Activated CD8-positive, alpha-beta memory T cell treated with anti-CD3 and anti-CD28 coated beads for 1 hour (primary cell): ENCODE data around the gene INPP4B.
"Not testable (repeated sequence)": the region's sequence is repeated elsewhere in the genome, so short reads cannot be mapped to it uniquely, and the experiment has no call there.

Source experiments
- DNase-seq, 2 donors: peaks; one replicate each; pipeline ENCODE4 v3.0.0-alpha.2; 2020; ENCODE audit warnings: low read depth in 1 of 2; ENCODE audit errors: extremely low read depth in 1 of 2

Gene INPP4B

DNA sequence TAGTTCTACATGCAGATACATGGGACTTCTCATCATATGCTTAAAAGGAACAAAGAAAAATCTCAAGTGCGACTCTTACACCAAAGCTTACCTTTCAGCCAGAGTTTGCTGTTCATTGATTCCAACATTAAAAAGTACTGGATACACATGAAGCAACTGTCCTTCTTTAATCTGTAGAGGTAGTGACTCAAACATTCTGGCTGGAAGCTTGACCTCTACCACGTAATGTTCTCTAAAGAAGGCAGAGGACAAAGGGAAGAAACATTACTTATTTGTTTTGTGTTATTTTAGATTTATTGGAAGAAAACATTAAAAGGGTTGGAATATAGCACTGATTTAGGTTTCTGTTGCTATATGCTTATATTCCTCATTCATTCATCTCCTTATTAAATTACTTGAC is 733.6 kb downstream of the INPP4B start:
- DNase-seq, result no peak

- no peak for DNase-seq
Observed at GRCh38 chr4:142110136-142110535, 736.0 kb downstream of the INPP4B start.

- no peak for DNase-seq
Observed at GRCh38 chr4:142104041-142104440, 742.1 kb downstream of the INPP4B start.

- DNase-seq, result no peak
Observed at GRCh38 chr4:142101401-142101800, 744.7 kb downstream of the INPP4B start.

- DNase-seq, result no peak
Observed at GRCh38 chr4:142100941-142101340, 745.2 kb downstream of the INPP4B start.

- no peak for DNase-seq
Observed at GRCh38 chr4:142098900-142099545, 747.1 kb downstream of the INPP4B start.

DNA sequence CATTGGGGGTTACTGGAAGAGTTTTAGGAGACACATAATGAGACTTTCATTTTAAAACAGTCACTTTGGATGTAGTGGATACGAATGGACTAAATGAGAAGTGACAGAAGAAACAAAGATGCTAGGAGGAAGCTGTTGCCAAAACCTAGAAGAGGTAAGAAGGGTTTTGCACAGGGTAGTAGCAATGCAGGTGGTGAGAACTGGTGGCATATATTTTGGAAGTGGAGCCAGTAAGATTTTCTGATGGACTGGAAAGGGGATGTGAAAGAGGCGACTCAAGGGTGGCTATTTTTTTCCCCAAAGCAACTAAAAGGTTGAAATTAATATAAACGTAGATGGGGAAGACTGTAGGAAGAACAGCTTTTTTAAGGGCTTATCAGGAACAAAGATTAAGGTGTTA is 747.7 kb downstream of the INPP4B start:
- DNase-seq, result no peak

DNA sequence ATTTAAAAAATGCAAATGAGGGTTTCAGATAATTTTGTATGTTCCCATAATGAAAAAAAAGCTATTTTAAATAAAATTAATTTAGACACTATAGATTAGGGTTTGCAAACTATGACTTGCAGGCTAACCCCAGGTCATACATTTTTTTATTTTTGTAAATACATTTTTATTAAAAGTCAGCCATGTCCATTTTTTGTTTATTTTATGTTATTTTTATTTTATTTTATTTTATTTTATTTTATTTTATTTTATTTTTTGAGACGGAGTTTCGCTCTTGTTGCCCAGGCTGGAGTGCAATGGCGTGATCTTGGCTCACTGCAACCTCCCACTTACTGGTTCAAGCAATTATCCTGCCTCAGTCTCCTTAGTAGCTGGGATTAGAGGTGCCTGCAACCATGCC is 749.1 kb downstream of the INPP4B start:
- DNase-seq, result no peak

GRCh38 chr4:142095886-142096605 is 750.1 kb downstream of the INPP4B start:
- no peak for DNase-seq

- DNase-seq, result no peak
Observed at GRCh38 chr4:142092941-142093340, 753.2 kb downstream of the INPP4B start.

DNA sequence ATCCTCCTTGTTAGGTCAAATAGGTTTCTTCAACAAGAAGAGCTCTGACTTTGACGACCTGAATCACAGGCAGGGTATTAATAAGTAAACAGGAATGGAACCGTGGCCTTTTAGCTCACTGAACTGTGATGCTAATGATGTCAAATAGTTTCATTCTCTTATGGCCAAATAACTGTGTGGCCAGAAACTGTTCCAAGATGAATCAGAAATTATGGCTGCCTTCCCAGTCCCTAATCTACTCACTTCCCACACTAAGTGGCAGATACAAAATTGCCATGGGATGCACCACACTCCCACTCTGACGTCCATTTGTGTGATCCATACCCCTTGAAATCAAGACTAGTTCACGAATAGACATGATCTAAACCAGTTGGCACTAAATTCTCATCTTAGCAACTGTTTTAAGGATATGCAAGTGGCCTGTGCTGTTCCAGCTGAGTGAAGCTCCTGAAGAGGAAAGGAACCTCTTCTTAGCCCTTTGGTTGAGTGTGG is 754.4 kb downstream of the INPP4B start:
- DNase-seq, result no peak

DNA sequence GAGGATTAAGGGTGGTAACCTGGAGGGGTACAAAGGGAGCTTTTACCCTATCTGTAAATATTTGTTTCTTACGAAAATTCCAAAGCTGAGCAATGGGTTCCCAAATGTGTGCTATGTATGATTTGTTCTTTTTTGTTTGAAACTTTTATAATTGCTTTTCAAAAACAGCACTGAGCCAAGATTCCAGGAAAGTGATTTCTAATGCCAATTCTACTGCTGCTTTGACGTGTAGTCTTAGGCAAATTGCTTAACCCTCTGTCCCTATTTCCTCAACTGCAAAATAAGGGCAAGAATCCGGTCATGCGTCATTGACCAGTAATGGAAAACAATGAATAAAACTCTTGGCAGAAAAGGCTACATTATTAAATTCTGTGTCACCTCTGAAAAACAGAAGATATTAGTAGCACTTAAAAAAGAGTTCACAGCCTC is 755.0 kb downstream of the INPP4B start:
- DNase-seq, result no peak

DNA sequence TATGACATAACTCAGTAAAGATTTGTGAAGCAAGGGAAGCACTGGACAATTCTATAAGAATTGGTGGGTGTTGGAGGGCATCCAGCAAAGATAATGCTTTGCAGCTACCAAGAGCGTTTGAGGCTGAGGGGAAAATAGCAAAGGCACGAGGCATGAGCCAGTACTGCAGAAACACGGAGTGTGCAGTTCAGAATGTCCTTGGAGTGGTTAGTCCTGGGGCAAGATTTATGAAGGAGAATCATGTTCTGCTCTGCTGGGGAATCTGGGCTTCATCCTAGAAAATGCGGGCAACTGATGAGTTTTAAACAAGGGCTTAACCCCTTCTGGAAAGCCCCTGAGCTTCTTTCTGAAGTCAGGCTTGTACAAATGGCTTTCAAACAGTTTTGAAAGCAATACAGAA is 757.2 kb downstream of the INPP4B start:
- DNase-seq, result no peak

DNA sequence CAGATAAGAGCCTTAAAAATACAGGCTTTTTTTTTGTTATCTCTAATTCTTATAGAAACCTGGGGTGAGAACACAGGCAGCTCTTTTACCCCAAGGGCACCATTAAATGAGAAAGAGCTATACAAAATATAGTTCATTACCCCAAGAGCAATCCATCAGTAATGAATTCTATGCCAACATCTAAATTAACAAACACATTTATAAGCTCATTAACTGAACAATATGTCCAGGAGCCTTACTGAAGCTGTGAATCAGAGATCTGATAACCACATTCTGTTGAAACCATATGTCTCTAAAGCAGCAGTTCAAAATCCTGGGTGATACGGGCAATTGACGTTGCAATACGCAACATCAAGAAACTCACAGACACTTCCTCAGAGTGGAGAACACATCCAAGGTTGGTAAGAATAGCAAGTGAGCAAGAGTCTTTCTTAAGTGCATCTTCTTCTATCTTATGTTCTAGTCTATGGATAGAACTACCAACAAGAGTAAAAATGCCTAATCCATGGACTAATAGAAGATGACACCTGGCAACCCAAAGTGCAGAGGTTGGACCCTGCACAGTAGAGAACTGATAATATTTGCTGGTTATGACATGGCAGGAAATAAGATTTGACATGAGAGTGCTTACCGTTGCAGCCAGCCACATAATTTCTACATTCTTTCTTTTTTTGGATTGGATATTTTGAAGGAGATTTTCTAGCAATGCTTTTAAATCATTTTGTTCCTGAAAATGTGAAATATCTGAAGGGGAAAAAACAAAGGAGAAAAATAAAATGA is 760.4 kb downstream of the INPP4B start:
- no peak for DNase-seq

DNA sequence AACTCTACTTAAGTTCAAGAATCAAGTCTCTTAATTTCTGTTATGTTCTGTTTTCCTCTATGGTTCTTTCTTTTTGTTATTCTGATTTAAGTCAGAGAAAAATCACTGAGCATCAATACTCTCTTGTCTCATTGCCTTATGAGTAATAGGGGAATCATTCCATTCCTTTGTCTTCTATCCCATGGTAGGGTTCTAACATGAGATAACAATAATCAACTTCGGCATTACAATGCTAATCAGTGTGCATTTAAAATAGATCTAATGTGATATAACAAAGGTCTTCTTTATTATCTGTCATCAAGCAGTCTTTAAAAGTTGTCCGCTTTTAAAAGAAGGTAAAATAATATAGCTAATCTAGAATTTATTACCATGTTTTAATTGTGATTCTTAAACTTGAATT is 762.8 kb downstream of the INPP4B start:
- no peak for DNase-seq

GRCh38 chr4:142081025-142081424 is 765.1 kb downstream of the INPP4B start:
- DNase-seq, result no peak

GRCh38 chr4:142079959-142080358 is 766.1 kb downstream of the INPP4B start:
- no peak for DNase-seq

- no peak for DNase-seq
Observed at GRCh38 chr4:142077048-142077447, 769.1 kb downstream of the INPP4B start.

DNA sequence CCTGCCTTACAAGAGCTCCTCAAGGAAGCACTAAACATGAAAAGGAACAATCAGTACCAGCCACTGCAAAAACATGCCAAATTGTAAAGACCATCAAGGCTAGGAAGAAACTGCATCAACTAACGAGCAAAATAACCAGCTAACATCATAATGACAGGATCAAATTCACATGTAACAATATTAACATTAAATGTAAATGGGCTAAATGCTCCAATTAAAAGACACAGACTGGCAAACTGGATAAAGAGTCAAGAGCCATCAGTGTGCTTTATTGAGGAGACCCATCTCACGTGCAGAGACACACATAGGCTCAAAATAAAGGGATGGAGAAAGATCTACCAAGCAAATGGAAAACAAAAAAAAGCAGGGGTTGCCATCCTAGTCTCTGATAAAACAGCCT is 777.8 kb downstream of the INPP4B start:
- DNase-seq, result not testable (repeated sequence)

- not testable (repeated sequence) for DNase-seq
Observed at GRCh38 chr4:142066562-142066961, 779.5 kb downstream of the INPP4B start.

DNA sequence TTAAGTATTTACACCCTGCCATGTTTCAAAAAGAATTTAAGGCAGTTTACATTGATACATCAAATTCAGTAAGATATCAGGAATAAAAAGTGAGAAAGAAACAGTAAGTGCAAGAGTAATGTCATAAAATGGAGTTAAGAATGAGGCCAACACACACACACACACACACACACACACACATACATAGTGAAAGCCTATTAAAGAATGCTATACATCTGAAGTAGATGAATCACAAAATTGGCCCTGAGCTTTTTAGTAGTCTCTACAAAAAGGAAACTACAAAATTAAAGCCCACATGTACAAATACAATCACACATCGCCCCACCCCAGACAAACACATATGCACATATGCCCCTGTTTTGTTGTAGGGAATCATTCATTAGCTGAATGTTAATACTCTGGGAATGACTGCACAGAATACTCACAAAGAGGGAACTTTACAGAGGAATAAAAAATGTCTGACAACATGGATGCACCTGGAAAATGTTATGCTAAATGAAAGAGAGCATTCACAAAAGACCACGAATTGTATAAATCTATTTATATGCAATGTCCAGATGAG is 780.9 kb downstream of the INPP4B start:
- DNase-seq, result no peak
